ENCODE data around the gene POMC.
"Not testable (repeated sequence)": the region's sequence is repeated elsewhere in the genome, so short reads cannot be mapped to it uniquely, and the experiment has no call there.

The POMC gene

GRCh38 chr2:25210923-25211322 lies 42.5 kb upstream of the POMC start:
- H3K36me3 ChIP-seq (ENCODE audit: control insufficient read depth, insufficient read depth, low read length); H2BK120ac ChIP-seq (ENCODE audit: low read depth, low read length); H3K27me3 ChIP-seq (ENCODE audit: insufficient read depth, low read length, poor library complexity); H3K9ac ChIP-seq (ENCODE audit: low read length); H3K18ac ChIP-seq (ENCODE audit: low read length); H3K79me2 ChIP-seq (ENCODE audit: control insufficient read depth, insufficient read depth, low read length); DNase-seq; H3K4me2 ChIP-seq (ENCODE audit: low read length); H3K56ac ChIP-seq (ENCODE audit: low read length); H4K5ac ChIP-seq (ENCODE audit: low read length); H2BK5ac ChIP-seq (ENCODE audit: low read length); H3K4me1 ChIP-seq (ENCODE audit: control insufficient read depth, low read depth, low read length); H2AK5ac ChIP-seq (ENCODE audit: low read length); H2BK15ac ChIP-seq (replicated peaks; ENCODE audit: low read depth); H4K8ac ChIP-seq (ENCODE audit: low read depth, low read length); H3K4me3 ChIP-seq (ENCODE audit: low read length); H3K27ac ChIP-seq (ENCODE audit: low read depth, low read length); H3K79me1 ChIP-seq (ENCODE audit: low read length); H3K23ac ChIP-seq (ENCODE audit: low read length); H3K4ac ChIP-seq (ENCODE audit: low read depth, low read length): not testable (repeated sequence)
- no CpG with 5 or more reads among the region's 6 CpGs for WGBS (ENCODE audit: extremely low coverage, insufficient coverage, low lambda C conversion rate)

GRCh38 chr2:25207078-25207545 lies 38.7 kb upstream of the POMC start:
- Histone ChIP-seq H3K18ac (ENCODE audit: low read length) (no peak overlapping the region), H3K23ac (ENCODE audit: low read length) (no peak overlapping the region), H2AK5ac (ENCODE audit: low read length) (no peak overlapping the region), H3K79me2 (ENCODE audit: control insufficient read depth, insufficient read depth, low read length) (no peaks in the 10 kb centered on the region), H3K27me3 (ENCODE audit: insufficient read depth, low read length, poor library complexity) (no peaks in the 10 kb centered on the region), H2BK120ac (ENCODE audit: low read depth, low read length) (no peak overlapping the region), H2BK15ac (replicated peaks; ENCODE audit: low read depth) (no peak overlapping the region), H3K27ac (ENCODE audit: low read depth, low read length) (peak overlapping the region; percentile 7), H3K4ac (ENCODE audit: low read depth, low read length) (no peak overlapping the region), H3K79me1 (ENCODE audit: low read length) (no peaks in the 10 kb centered on the region), H3K4me1 (ENCODE audit: control insufficient read depth, low read depth, low read length) (no peaks in the 10 kb centered on the region), H3K36me3 (ENCODE audit: control insufficient read depth, insufficient read depth, low read length) (no peaks in the 10 kb centered on the region), H3K9ac (ENCODE audit: low read length) (no peak overlapping the region), H3K4me2 (ENCODE audit: low read length) (no peak overlapping the region), H2BK5ac (ENCODE audit: low read length) (no peak overlapping the region), H4K5ac (ENCODE audit: low read length) (no peak overlapping the region), H4K8ac (ENCODE audit: low read depth, low read length) (no peak overlapping the region), H3K4me3 (ENCODE audit: low read length) (no peak overlapping the region), H3K56ac (ENCODE audit: low read length) (no peak overlapping the region)
- WGBS (ENCODE audit: extremely low coverage, insufficient coverage, low lambda C conversion rate), result no CpG with 5 or more reads among the region's 5 CpGs
- DNase-seq, result no peak

- Histone ChIP-seq H3K27ac (ENCODE audit: low read depth, low read length) (no peak overlapping the region), H3K79me2 (ENCODE audit: control insufficient read depth, insufficient read depth, low read length) (no peaks in the 10 kb centered on the region), H4K8ac (ENCODE audit: low read depth, low read length) (no peak overlapping the region), H3K36me3 (ENCODE audit: control insufficient read depth, insufficient read depth, low read length) (no peaks in the 10 kb centered on the region), H3K9ac (ENCODE audit: low read length) (peak overlapping the region; percentile 18), H3K4me3 (ENCODE audit: low read length) (no peak overlapping the region), H3K23ac (ENCODE audit: low read length) (no peak overlapping the region), H3K56ac (ENCODE audit: low read length) (peak overlapping the region; percentile 80), H3K4me2 (ENCODE audit: low read length) (no peak overlapping the region), H3K18ac (ENCODE audit: low read length) (peak overlapping the region; percentile 78), H3K27me3 (ENCODE audit: insufficient read depth, low read length, poor library complexity) (no peaks in the 10 kb centered on the region), H4K5ac (ENCODE audit: low read length) (no peak overlapping the region), H2AK5ac (ENCODE audit: low read length) (no peak overlapping the region), H3K79me1 (ENCODE audit: low read length) (no peaks in the 10 kb centered on the region), H2BK15ac (replicated peaks; ENCODE audit: low read depth) (peak overlapping the region; percentile 13), H3K4ac (ENCODE audit: low read depth, low read length) (peak overlapping the region; percentile 63), H3K4me1 (ENCODE audit: control insufficient read depth, low read depth, low read length) (no peaks in the 10 kb centered on the region), H2BK120ac (ENCODE audit: low read depth, low read length) (no peak overlapping the region), H2BK5ac (ENCODE audit: low read length) (no peak overlapping the region)
- no CpG with 5 or more reads among the region's 59 CpGs for WGBS (ENCODE audit: extremely low coverage, insufficient coverage, low lambda C conversion rate)
- peak; percentile 37 for DNase-seq
These were observed 35.9 kb upstream of the POMC start for GRCh38 chr2:25204190-25204838.

GRCh38 chr2:25202275-25202674 lies 33.9 kb upstream of the POMC start:
- Histone ChIP-seq H3K27me3 (ENCODE audit: insufficient read depth, low read length, poor library complexity) (no peaks in the 10 kb centered on the region), H2AK5ac (ENCODE audit: low read length) (no peak overlapping the region), H2BK120ac (ENCODE audit: low read depth, low read length) (no peak overlapping the region)

GRCh38 chr2:25201794-25202193 lies 33.4 kb upstream of the POMC start:
- Histone ChIP-seq H3K79me1 (ENCODE audit: low read length) (no peaks in the 10 kb centered on the region), H3K36me3 (ENCODE audit: control insufficient read depth, insufficient read depth, low read length) (no peaks in the 10 kb centered on the region)
- WGBS (ENCODE audit: extremely low coverage, insufficient coverage, low lambda C conversion rate), result no CpG with 5 or more reads among the region's 7 CpGs

More at GRCh38 chr2:25202275-25202674, 33.9 kb upstream of the POMC start:
- Histone ChIP-seq H3K4me1 (ENCODE audit: control insufficient read depth, low read depth, low read length) (no peaks in the 10 kb centered on the region), H3K27ac (ENCODE audit: low read depth, low read length) (no peak overlapping the region), H3K79me2 (ENCODE audit: control insufficient read depth, insufficient read depth, low read length) (no peaks in the 10 kb centered on the region), H3K4me2 (ENCODE audit: low read length) (no peak overlapping the region), H3K4me3 (ENCODE audit: low read length) (no peak overlapping the region), H3K4ac (ENCODE audit: low read depth, low read length) (no peak overlapping the region), H4K5ac (ENCODE audit: low read length) (no peak overlapping the region), H3K9ac (ENCODE audit: low read length) (no peak overlapping the region), H2BK15ac (replicated peaks; ENCODE audit: low read depth) (no peak overlapping the region), H3K18ac (ENCODE audit: low read length) (no peak overlapping the region), H4K8ac (ENCODE audit: low read depth, low read length) (no peak overlapping the region), H2BK5ac (ENCODE audit: low read length) (no peak overlapping the region), H3K36me3 (ENCODE audit: control insufficient read depth, insufficient read depth, low read length) (no peaks in the 10 kb centered on the region), H3K23ac (ENCODE audit: low read length) (no peak overlapping the region), H3K56ac (ENCODE audit: low read length) (no peak overlapping the region), H3K79me1 (ENCODE audit: low read length) (no peaks in the 10 kb centered on the region)
- DNase-seq, result no peak
- no CpG with 5 or more reads among the region's 11 CpGs for WGBS (ENCODE audit: extremely low coverage, insufficient coverage, low lambda C conversion rate)

GRCh38 chr2:25201265-25201664 lies 32.9 kb upstream of the POMC start:
- no peaks in the 10 kb centered on the region for H3K4me1 ChIP-seq (ENCODE audit: control insufficient read depth, low read depth, low read length)
- peak; percentile 56 for DNase-seq
- no peak overlapping the region for H3K18ac ChIP-seq (ENCODE audit: low read length)
- no peak overlapping the region for H3K9ac ChIP-seq (ENCODE audit: low read length)
- no peaks in the 10 kb centered on the region for H3K79me1 ChIP-seq (ENCODE audit: low read length)
- H3K27ac ChIP-seq (ENCODE audit: low read depth, low read length), result no peak overlapping the region
- H4K8ac ChIP-seq (ENCODE audit: low read depth, low read length), result no peak overlapping the region
- H3K27me3 ChIP-seq (ENCODE audit: insufficient read depth, low read length, poor library complexity), result no peaks in the 10 kb centered on the region
- H3K79me2 ChIP-seq (ENCODE audit: control insufficient read depth, insufficient read depth, low read length), result no peaks in the 10 kb centered on the region
- no peak overlapping the region for H2BK15ac ChIP-seq (replicated peaks; ENCODE audit: low read depth)
- H2AK5ac ChIP-seq (ENCODE audit: low read length), result no peak overlapping the region
- WGBS (ENCODE audit: extremely low coverage, insufficient coverage, low lambda C conversion rate), result no CpG with 5 or more reads among the region's 6 CpGs
- H3K23ac ChIP-seq (ENCODE audit: low read length), result no peak overlapping the region
- H3K4ac ChIP-seq (ENCODE audit: low read depth, low read length), result no peak overlapping the region
- H2BK120ac ChIP-seq (ENCODE audit: low read depth, low read length), result no peak overlapping the region
- no peak overlapping the region for H3K4me2 ChIP-seq (ENCODE audit: low read length)
- H3K36me3 ChIP-seq (ENCODE audit: control insufficient read depth, insufficient read depth, low read length), result no peaks in the 10 kb centered on the region
- no peak overlapping the region for H4K5ac ChIP-seq (ENCODE audit: low read length)
- H2BK5ac ChIP-seq (ENCODE audit: low read length), result no peak overlapping the region
- H3K56ac ChIP-seq (ENCODE audit: low read length), result no peak overlapping the region
- no peak overlapping the region for H3K4me3 ChIP-seq (ENCODE audit: low read length)

More at GRCh38 chr2:25201794-25202193, 33.4 kb upstream of the POMC start:
- no peak overlapping the region for H2BK5ac ChIP-seq (ENCODE audit: low read length)
- H3K4me2 ChIP-seq (ENCODE audit: low read length), result no peak overlapping the region
- no peak overlapping the region for H2BK15ac ChIP-seq (replicated peaks; ENCODE audit: low read depth)
- H3K4ac ChIP-seq (ENCODE audit: low read depth, low read length), result no peak overlapping the region
- H2AK5ac ChIP-seq (ENCODE audit: low read length), result no peak overlapping the region
- no peak overlapping the region for H3K56ac ChIP-seq (ENCODE audit: low read length)
- no peak overlapping the region for H3K4me3 ChIP-seq (ENCODE audit: low read length)
- H3K23ac ChIP-seq (ENCODE audit: low read length), result no peak overlapping the region
- H3K79me2 ChIP-seq (ENCODE audit: control insufficient read depth, insufficient read depth, low read length), result no peaks in the 10 kb centered on the region
- DNase-seq, result no peak
- no peaks in the 10 kb centered on the region for H3K27me3 ChIP-seq (ENCODE audit: insufficient read depth, low read length, poor library complexity)
- H3K18ac ChIP-seq (ENCODE audit: low read length), result no peak overlapping the region
- H3K4me1 ChIP-seq (ENCODE audit: control insufficient read depth, low read depth, low read length), result no peaks in the 10 kb centered on the region
- no peak overlapping the region for H4K8ac ChIP-seq (ENCODE audit: low read depth, low read length)
- no peak overlapping the region for H2BK120ac ChIP-seq (ENCODE audit: low read depth, low read length)
- no peak overlapping the region for H3K27ac ChIP-seq (ENCODE audit: low read depth, low read length)
- no peak overlapping the region for H4K5ac ChIP-seq (ENCODE audit: low read length)
- no peak overlapping the region for H3K9ac ChIP-seq (ENCODE audit: low read length)
